ENCODE data around the gene PDCL3. TPM values are rescaled to one million over a fixed set of nuclear protein-coding genes. Genes with fewer than 3 reads are reported as not detected.

The PDCL3 gene
- polyA plus RNA-seq, 10 donors = 30.8 to 43.2 (median 35.9) TPM

Other genes starting within 250 kb of the PDCL3 start
- gene LONRF2, start 240.5 kb upstream of the PDCL3 start, polyA plus RNA-seq (ENCODE audit: insufficient read length in 10 of 10) = 1 to 10 TPM in 5 of 10 donors, under 1 TPM in 5; 0.70 to 1.7 (median 1.00) TPM
- 10 to 100 TPM in 9 of 10 donors, 1 to 10 TPM in 1; 9.9 to 15.9 (median 11.2) TPM for gene CHST10, start 145.3 kb upstream of the PDCL3 start, polyA plus RNA-seq (ENCODE audit: insufficient read length in 10 of 10)
- gene NMS, start 92.5 kb upstream of the PDCL3 start, polyA plus RNA-seq (ENCODE audit: insufficient read length in 10 of 10) = not detected